Neural progenitor cell (in vitro differentiated cells): ENCODE results near the gene PTOV1.

Experiments
- EZH2 ChIP-seq: fragments of 200-600 bp; sonication (generic); IDR thresholded peaks from 2 replicates; pipeline ENCODE4 v1.6.1; 2017; ENCODE audit warnings: antibody characterized with exemption, mild to moderate bottlenecking, moderate library complexity
- EZH2phosphoT487 ChIP-seq: fragments of 200-600 bp; sonication (generic); IDR thresholded peaks from 2 replicates; pipeline ENCODE4 v1.6.1; 2017; ENCODE audit warnings: antibody characterized with exemption
- TF ChIP-seq, protein P1 (sequence below): fragments of 200-600 bp; sonication (generic); IDR thresholded peaks from 2 replicates; pipeline ENCODE4 v1.5.1; 2017; ENCODE audit warnings: antibody characterized with exemption, mild to moderate bottlenecking

- TF ChIP-seq EZH2 = no peak
- TF ChIP-seq, protein P1, sequence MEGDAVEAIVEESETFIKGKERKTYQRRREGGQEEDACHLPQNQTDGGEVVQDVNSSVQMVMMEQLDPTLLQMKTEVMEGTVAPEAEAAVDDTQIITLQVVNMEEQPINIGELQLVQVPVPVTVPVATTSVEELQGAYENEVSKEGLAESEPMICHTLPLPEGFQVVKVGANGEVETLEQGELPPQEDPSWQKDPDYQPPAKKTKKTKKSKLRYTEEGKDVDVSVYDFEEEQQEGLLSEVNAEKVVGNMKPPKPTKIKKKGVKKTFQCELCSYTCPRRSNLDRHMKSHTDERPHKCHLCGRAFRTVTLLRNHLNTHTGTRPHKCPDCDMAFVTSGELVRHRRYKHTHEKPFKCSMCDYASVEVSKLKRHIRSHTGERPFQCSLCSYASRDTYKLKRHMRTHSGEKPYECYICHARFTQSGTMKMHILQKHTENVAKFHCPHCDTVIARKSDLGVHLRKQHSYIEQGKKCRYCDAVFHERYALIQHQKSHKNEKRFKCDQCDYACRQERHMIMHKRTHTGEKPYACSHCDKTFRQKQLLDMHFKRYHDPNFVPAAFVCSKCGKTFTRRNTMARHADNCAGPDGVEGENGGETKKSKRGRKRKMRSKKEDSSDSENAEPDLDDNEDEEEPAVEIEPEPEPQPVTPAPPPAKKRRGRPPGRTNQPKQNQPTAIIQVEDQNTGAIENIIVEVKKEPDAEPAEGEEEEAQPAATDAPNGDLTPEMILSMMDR = no peak
- no peak for TF ChIP-seq EZH2phosphoT487
Measured at GRCh38 chr19:49877020-49877878, 26.3 kb downstream of the PTOV1 start, which contains the start of the genes AKT1S1 and TBC1D17.
